Measurements from ENCODE around the gene CD109.
"Not testable (repeated sequence)": the region's sequence is repeated elsewhere in the genome, so short reads cannot be mapped to it uniquely, and the experiment has no call there.

DNA sequence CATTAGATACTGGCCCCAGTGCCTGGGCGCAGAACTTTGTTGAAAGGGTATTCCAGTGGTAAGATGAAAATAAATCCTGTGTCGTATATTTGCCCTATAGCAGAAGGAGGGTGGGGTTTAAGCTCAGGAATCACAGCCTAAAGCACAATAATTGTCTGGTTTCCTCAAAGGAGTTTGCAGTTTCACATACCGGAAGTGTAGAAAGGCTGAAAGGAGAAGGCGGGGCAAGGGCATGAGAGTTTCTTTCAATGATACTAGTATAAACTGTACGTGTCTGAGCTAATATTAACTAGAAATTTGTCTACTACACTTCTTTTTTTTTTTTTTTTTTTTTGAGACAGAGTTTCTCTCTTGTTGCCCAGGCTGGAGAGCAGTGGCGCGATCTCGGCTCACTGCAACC, 29.2 kb downstream of the CD109 start:
- TF ChIP-seq, protein P1, sequence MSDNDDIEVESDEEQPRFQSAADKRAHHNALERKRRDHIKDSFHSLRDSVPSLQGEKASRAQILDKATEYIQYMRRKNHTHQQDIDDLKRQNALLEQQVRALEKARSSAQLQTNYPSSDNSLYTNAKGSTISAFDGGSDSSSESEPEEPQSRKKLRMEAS (IDR thresholded peaks at IDR 0.05; ENCODE audit: low read depth, low read length), result not testable (repeated sequence)
- TF ChIP-seq, protein P2, sequence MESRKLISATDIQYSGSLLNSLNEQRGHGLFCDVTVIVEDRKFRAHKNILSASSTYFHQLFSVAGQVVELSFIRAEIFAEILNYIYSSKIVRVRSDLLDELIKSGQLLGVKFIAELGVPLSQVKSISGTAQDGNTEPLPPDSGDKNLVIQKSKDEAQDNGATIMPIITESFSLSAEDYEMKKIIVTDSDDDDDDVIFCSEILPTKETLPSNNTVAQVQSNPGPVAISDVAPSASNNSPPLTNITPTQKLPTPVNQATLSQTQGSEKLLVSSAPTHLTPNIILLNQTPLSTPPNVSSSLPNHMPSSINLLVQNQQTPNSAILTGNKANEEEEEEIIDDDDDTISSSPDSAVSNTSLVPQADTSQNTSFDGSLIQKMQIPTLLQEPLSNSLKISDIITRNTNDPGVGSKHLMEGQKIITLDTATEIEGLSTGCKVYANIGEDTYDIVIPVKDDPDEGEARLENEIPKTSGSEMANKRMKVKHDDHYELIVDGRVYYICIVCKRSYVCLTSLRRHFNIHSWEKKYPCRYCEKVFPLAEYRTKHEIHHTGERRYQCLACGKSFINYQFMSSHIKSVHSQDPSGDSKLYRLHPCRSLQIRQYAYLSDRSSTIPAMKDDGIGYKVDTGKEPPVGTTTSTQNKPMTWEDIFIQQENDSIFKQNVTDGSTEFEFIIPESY (IDR thresholded peaks at IDR 0.05), result not testable (repeated sequence)
- not testable (repeated sequence) for TF ChIP-seq POLR2AphosphoS5 (IDR thresholded peaks at IDR 0.05; ENCODE audit: low read length)
